GM18498 (cell line): ENCODE measurements around the gene FOXN4.
"Not testable (repeated sequence)": the region's sequence is repeated elsewhere in the genome, so short reads cannot be mapped to it uniquely, and the experiment has no call there.

Experiments
- ATAC-seq: cut with Tn5 transposase; IDR thresholded peaks from one replicate; pipeline ENCODE4 v1.9.1; 2021; ENCODE audit warnings: mild to moderate bottlenecking, moderate library complexity; ENCODE audit not compliant: unreplicated experiment

Gene FOXN4, protein sequence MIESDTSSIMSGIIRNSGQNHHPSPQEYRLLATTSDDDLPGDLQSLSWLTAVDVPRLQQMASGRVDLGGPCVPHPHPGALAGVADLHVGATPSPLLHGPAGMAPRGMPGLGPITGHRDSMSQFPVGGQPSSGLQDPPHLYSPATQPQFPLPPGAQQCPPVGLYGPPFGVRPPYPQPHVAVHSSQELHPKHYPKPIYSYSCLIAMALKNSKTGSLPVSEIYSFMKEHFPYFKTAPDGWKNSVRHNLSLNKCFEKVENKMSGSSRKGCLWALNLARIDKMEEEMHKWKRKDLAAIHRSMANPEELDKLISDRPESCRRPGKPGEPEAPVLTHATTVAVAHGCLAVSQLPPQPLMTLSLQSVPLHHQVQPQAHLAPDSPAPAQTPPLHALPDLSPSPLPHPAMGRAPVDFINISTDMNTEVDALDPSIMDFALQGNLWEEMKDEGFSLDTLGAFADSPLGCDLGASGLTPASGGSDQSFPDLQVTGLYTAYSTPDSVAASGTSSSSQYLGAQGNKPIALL

DNA sequence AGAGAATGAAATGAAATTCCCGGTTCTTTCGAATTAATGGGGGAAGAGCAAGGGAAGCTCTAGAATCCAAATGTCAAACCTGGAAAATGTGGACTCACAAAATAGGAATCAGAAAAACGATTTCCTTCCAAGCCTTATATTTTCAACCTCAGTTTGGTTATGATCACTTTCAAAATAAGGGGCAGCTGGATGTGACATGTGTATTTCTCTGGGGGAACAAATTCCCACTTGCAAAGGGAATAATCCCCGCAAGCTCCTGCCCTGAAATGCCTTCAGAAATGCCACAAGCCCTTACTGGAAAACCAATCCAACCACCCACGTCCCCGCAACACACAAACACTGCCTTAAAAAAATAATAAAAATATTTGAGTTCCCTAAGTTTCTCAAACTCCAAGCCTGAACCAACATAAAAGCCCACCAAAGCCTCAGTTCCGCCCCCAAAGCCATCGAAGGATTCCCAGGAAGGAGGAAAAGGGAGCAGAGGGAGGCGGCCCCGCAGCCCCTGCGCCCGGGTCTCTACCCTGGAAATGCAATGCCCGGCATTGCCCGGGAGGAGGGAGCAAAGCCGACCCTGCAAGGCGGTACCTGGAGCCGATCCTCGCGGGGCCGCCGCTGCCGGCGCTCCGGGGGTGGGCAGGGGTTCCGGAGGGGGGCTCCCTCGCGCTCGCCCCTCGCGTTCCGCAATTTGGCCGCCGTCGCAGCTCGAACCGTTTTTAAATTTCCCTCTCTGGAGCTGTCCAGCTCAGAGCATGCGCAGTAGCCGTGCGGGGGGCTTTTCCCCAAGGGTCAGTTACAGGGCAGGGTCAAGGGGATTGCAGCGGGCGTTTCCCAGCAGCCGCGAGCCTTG is at the start of gene FOXN4:
FOXN4 (minus strand) TSS at position 751 of the 847 bp plus-strand sequence. CDS start 963 bp downstream, outside the sequence.
- no peak for ATAC-seq

DNA sequence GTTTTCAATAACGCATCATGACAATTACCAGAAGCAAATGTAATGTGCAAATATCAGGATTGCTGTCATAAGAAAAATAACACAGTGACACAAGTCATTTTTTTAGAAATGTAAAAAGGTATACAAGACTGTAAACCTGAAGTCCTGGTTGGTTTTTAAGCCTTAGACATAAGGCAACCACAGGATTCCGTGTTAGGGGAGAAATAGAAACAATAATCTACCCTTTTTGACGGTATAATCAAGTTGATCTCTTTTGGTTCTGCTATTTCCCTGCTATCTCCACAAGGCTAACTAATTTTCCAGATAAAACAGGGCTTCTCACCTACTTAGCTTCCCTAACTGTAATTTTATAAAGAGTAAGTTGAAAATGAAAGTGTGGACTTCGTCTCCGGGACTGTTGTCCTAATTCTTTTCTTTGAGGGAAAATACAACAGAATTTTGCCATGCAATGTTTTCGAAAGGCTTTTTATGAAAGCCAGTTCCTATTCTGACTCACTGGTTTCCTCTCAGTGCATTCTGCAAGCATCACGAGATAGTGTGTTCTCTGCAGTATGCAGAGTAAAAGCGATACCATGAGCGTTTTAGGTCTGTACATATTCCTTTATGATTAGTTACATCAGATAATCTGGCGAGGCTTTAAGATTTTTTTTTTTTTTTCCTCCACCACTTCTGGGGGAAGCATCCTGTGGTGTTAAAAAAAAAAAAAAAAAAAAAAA is 49.2 kb upstream of the FOXN4 start:
- ATAC-seq, result no peak

GRCh38 chr12:109357032-109357431 is 47.9 kb upstream of the FOXN4 start:
- no peak for ATAC-seq

DNA sequence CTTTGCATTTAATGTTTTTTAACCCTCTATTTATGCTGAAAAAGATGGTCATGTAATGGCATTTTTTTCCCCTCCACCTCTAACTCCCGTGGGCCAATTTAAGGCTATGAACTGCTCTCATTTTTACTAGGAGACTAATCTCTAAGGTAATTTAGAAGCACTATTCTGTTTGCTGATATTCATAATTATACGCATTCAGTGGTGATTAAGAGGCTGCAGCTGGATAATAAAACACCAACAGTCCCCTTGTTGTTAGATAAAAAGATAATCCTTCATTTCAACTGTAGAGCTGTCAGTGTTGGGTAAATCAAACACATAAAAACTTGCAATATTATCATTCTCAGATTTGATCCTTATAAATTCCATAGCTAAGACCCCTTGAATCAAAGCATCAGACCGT is 47.5 kb upstream of the FOXN4 start:
- ATAC-seq, result no peak

DNA sequence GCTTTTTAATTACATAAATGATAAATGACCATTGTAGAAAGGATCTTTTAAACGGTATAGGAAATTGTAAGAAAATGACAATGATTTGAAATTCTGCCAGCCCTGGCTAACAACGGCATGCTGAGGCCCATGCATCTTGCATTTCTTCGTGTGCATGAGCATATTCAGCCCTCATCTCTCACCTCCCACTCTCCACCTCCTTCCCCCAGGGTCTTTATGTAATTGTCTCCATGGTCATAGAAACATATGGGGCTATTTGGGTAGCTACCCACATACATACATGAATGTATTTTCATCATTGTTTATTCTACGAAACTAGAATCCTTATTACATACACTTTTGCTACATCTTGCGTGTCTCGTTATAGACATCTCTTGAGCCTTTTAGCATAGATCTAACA is 43.1 kb upstream of the FOXN4 start:
- ATAC-seq, result no peak

GRCh38 chr12:109347589-109347988 is 38.5 kb upstream of the FOXN4 start, which contains the start of gene MYO1H:
MYO1H (plus strand) TSS chr12:109347900; CDS start chr12:109347961, 61 bp downstream.
- ATAC-seq, result no peak

- no peak for ATAC-seq
These were observed 37.8 kb upstream of the FOXN4 start for GRCh38 chr12:109346920-109347319.

DNA sequence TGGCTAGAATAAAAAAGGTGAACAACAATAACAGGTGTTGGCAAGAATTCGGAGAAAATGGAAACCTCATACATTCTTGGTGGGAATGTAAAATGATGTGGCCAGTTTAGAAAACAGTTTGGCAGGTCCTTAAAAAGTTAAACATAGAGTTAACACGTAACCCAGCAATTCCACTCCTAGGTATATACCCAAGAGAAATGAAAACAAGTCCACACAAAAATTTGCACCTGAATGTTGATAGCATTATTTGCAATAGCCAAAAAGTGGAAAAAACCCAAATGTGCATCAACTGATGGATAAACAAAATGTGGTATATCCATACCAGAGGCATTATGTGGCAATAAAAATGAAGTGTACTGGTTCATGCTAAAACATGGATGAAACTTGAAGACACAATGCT is 36.3 kb upstream of the FOXN4 start:
- no peak for ATAC-seq

GRCh38 chr12:109343677-109344076 is 34.6 kb upstream of the FOXN4 start:
- no peak for ATAC-seq

DNA sequence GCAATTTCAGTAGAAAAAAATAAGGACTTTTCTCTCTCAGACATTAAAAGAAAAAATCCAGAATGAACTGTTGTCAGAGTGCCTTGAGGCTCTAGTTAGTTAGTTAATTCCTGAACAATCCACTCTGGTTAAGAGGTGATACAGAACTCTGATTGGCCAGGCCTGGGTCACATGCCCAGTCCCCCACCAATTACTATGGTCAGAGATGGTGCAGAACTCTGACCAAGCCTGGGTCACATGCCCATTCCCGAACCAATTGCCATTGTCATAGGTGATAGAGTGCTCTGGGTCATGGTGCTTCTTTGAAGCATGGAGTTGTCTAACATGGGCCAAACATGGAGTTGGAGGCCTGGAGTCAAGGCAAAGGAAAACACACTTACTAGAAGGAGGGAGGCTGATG is 27.5 kb upstream of the FOXN4 start:
- no peak for ATAC-seq

GRCh38 chr12:109334887-109335286 is 25.8 kb upstream of the FOXN4 start:
- no peak for ATAC-seq

- no peak for ATAC-seq
These were observed 22.3 kb upstream of the FOXN4 start for GRCh38 chr12:109331301-109331952.

DNA sequence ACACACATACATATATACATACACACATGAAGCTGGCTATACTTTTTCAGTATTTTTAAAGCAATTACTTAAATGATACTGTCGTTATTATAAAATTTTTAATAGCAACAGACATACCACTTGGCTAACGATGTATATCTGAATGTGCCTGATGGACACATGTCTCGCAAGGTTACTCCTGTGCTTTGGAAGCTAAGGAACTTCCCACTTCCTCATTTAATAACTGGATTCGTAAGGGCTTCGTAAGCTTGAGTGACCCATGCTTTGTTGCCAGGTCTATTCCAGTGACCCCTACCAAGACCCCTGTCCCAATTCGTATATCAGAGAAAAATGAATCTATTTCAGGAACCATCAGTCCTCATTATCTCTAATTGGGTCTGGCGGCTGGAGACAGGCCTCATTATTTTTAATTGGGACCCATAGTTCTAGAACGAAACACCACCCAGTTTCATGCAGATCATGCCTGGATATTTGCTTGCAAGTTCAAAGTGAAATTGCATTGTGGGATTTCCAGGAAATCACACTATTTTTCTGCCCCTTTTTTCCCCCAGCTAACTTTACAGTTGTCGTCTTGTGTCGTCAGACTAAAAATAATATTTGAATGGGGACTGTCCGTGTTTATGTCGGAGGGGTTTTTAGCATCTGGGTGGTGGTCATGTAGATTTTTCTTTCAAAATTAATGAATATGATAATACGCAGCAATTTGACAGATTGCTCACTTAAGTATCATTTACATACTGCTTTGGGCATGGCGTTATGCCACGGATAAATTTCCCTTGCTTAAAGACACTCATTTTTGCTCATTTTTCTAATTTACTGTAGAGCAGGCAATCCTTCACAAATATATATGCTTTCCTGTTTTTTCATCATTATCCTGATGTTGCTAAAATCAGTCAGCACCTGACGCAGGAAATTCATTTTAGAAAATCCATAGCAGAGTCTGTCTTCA is 21.5 kb upstream of the FOXN4 start:
- no peak for ATAC-seq

GRCh38 chr12:109329686-109330085 is 20.6 kb upstream of the FOXN4 start:
- no peak for ATAC-seq

- ATAC-seq, result no peak
These were observed 19.9 kb upstream of the FOXN4 start for GRCh38 chr12:109329003-109329402.

GRCh38 chr12:109321294-109321693 is 12.2 kb upstream of the FOXN4 start:
- not testable (repeated sequence) for ATAC-seq

DNA sequence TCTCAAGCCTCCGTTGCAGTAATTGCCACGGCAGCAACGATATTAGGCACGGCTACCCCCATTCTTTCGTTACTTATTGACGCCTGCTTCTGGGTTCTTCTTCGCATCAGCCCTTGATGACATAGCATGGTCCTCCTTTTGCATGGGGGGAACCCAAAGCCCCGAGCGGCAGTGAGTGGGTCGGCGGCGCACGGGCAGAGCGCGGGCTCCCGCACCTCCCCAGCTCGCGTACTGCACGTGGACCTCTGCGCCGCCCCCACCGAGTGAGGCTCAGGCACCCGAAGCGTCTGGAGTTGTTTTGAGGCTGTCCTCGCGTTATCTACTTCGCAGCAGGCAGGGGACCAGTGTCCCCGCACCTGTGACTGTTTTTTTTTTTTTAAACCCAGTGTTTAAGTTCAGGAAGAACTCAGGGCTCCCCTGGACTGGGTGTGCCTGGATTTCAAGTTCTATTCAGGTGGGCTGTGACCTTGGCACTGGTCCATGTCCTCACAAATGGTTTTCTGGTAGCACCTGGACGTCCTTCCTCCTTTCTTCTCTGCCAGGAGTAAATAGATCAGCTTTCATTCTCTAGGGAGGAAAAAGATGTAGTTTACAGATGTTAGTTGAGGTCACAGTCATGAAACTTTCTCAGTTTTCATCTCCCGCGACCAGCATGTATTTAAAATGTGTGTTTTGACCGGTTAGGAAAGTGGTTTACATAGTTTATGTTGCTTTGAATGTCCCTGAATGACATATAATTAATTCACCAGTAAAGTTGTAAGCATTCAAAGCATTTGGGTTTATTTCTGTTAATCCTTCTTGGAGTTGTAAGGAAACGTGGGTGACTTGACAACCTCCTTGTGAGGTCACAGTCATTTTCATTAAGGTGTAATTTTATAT is 1.4 kb upstream of the FOXN4 start:
- ATAC-seq, result no peak
